CD4-positive, alpha-beta T cell (primary cell): ENCODE results near the gene CAMTA1. TPM values are rescaled to one million over a fixed set of nuclear protein-coding genes. Genes with fewer than 3 reads are reported as not detected.

Source experiments
- ATAC-seq: fragments of 200-7000 bp; cut with Tn5 transposase; one replicate; pipeline ENCODE4 v1.10.0; 2022; ENCODE audit warnings: mild to moderate bottlenecking; ENCODE audit not compliant: poor library complexity
- CTCF ChIA-PET: fragments of 350-600 bp; sonication (Branson Sonifier 250); formaldehyde crosslinking; loops from one replicate; lab custom pipeline; 2021; ENCODE audit warnings: antibody characterized with exemption, inconsistent platforms; lab: Charles Lee
- POLR2A ChIA-PET: fragments of 350-600 bp; sonication (Branson Sonifier 250); formaldehyde crosslinking; loops from one replicate; lab custom pipeline; 2021; ENCODE audit warnings: antibody characterized with exemption, inconsistent platforms; lab: Charles Lee
- DNase-seq, 14 experiments: peaks; one replicate each; pipeline ENCODE4 v3.0.0-alpha.2; 2013 to 2020; ENCODE audit warnings: mixed read lengths in 2 of 14
- H3K27ac ChIP-seq, 2 donors: one replicate each; pipeline versions ENCODE4 v1.5.1 to v1.7.0; 2013; ENCODE audit warnings: low read length in 2 of 2, low read depth in 1 of 2, mild to moderate bottlenecking in 1 of 2
- H3K27me3 ChIP-seq, 2 experiments: 1 replicate in 1 of 2; 2 replicates in 1 of 2; pipeline versions ENCODE4 v1.6.1 to v1.7.0; 2013; ENCODE audit warnings: low read length in 2 of 2, control low read depth in 1 of 2, mild to moderate bottlenecking in 1 of 2, moderate library complexity in 1 of 2; ENCODE audit not compliant: insufficient read depth in 2 of 2, control insufficient read depth in 1 of 2
- H3K36me3 ChIP-seq: one replicate; pipeline ENCODE4 v1.6.1; 2013; ENCODE audit warnings: low read length, control low read depth; ENCODE audit not compliant: insufficient read depth
- H3K4me1 ChIP-seq: one replicate; pipeline ENCODE4 v1.6.1; 2013; ENCODE audit warnings: low read length, control low read depth; ENCODE audit not compliant: insufficient read depth
- H3K4me3 ChIP-seq: one replicate; pipeline ENCODE4 v1.5.1; 2013; ENCODE audit warnings: mild to moderate bottlenecking, low read length, moderate library complexity
- H3K9me3 ChIP-seq, 2 experiments: 1 replicate in 1 of 2; 2 replicates in 1 of 2; pipeline versions ENCODE4 v1.6.1 to v1.7.0; 2013; ENCODE audit warnings: low read length in 2 of 2, mild to moderate bottlenecking in 2 of 2, control low read depth in 1 of 2, moderate library complexity in 1 of 2; ENCODE audit not compliant: control insufficient read depth in 1 of 2, insufficient read depth in 1 of 2
- H3K27ac Mint-ChIP-seq: one replicate; pipeline ENCODE4 v1.8.0; 2020; ENCODE audit warnings: mixed read lengths
- H3K27me3 Mint-ChIP-seq: one replicate; pipeline ENCODE4 v1.8.0; 2021; ENCODE audit warnings: mixed read lengths
- H3K36me3 Mint-ChIP-seq: one replicate; pipeline ENCODE4 v1.8.0; 2021; ENCODE audit warnings: low read depth, mixed read lengths
- H3K4me1 Mint-ChIP-seq: one replicate; pipeline ENCODE4 v1.8.0; 2021; ENCODE audit warnings: low read depth, mixed read lengths
- H3K4me3 Mint-ChIP-seq: one replicate; pipeline ENCODE4 v1.8.0; 2020; ENCODE audit warnings: mild to moderate bottlenecking, mixed read lengths
- H3K9me3 Mint-ChIP-seq: one replicate; pipeline ENCODE4 v1.8.0; 2020; ENCODE audit warnings: mixed read lengths
- intact Hi-C, 2 experiments: fragments of 100-400 bp; cut with DNase I in 1 of 2; cut with micrococcal nuclease in 1 of 2; formaldehyde crosslinking; loops; one replicate each; pipeline versions ENCODE4 v1.15.1 to v1.9.0; 2023 to 2025; cut with DNase I, micrococcal nuclease
- total RNA-seq, 174 experiments: library from RNA in 2 of 174; stranded (reverse) in 2 of 174; gene quantifications; one replicate each; pipeline ENCODE4 v1.2.3 and lab custom pipeline; 2021 to 2026
- TF ChIP-seq, protein P1 (sequence below): fragments of 200-600 bp; IDR thresholded peaks from one replicate; pipeline ENCODE4 v1.8.0; 2022; ENCODE audit warnings: antibody characterized with exemption, mild to moderate bottlenecking

The CAMTA1 gene
- total RNA-seq, 2 experiments from 2014 or later, result 38.6 to 39.3 TPM

GRCh38 chr1:7331926-7332535, 546.8 kb downstream of the CAMTA1 start:
- Histone ChIP-seq H3K27me3 (peaks cover 0 to 4% of the 10 kb centered on the region in 2 experiments), H3K36me3 (no peaks in the 10 kb centered on the region), H3K4me1 (no peaks in the 10 kb centered on the region), H3K9me3 (peaks cover 0 to 8% of the 10 kb centered on the region in 2 experiments), H3K27ac (no peak overlapping the region), H3K4me3 (no peak overlapping the region)
- ChIA-PET CTCF (no interaction called here), POLR2A (no interaction called here)
- DNase-seq (no peak), ATAC-seq (no peak)
- peaks cover 33% of the 10 kb centered on the region for H3K27me3 Mint-ChIP-seq
- H3K4me1 Mint-ChIP-seq, result no peaks in the 10 kb centered on the region
- H3K27ac Mint-ChIP-seq, result no peak overlapping the region
- H3K9me3 Mint-ChIP-seq, result peaks cover 2% of the 10 kb centered on the region
- H3K36me3 Mint-ChIP-seq, result no peaks in the 10 kb centered on the region
- H3K4me3 Mint-ChIP-seq, result no peak overlapping the region
- TF ChIP-seq, protein P1, sequence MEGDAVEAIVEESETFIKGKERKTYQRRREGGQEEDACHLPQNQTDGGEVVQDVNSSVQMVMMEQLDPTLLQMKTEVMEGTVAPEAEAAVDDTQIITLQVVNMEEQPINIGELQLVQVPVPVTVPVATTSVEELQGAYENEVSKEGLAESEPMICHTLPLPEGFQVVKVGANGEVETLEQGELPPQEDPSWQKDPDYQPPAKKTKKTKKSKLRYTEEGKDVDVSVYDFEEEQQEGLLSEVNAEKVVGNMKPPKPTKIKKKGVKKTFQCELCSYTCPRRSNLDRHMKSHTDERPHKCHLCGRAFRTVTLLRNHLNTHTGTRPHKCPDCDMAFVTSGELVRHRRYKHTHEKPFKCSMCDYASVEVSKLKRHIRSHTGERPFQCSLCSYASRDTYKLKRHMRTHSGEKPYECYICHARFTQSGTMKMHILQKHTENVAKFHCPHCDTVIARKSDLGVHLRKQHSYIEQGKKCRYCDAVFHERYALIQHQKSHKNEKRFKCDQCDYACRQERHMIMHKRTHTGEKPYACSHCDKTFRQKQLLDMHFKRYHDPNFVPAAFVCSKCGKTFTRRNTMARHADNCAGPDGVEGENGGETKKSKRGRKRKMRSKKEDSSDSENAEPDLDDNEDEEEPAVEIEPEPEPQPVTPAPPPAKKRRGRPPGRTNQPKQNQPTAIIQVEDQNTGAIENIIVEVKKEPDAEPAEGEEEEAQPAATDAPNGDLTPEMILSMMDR, result no peak
- intact Hi-C loops, result no loop called here

- Mint-ChIP-seq H3K27ac (no peak overlapping the region), H3K9me3 (no peaks in the 10 kb centered on the region), H3K4me1 (no peaks in the 10 kb centered on the region), H3K27me3 (peaks cover 33% of the 10 kb centered on the region), H3K4me3 (no peak overlapping the region), H3K36me3 (no peaks in the 10 kb centered on the region)
- TF ChIP-seq, protein P1, result no peak
- no peaks in the 10 kb centered on the region for H3K36me3 ChIP-seq
- H3K4me3 ChIP-seq, result no peak overlapping the region
- intact Hi-C loops, result no loop called here
- H3K9me3 ChIP-seq, result peaks cover 0 to 6% of the 10 kb centered on the region in 2 experiments
- POLR2A ChIA-PET, result no interaction called here
- no peak for DNase-seq
- H3K4me1 ChIP-seq, result no peaks in the 10 kb centered on the region
- peaks cover 0 to 4% of the 10 kb centered on the region in 2 experiments for H3K27me3 ChIP-seq
- H3K27ac ChIP-seq, result no peak overlapping the region
- ATAC-seq, result no peak
- CTCF ChIA-PET, result no interaction called here
Observed at GRCh38 chr1:7333094-7333493, 547.8 kb downstream of the CAMTA1 start.

GRCh38 chr1:7333620-7334019, 548.4 kb downstream of the CAMTA1 start:
- Histone ChIP-seq H3K36me3 (no peaks in the 10 kb centered on the region), H3K9me3 (peaks cover 0 to 4% of the 10 kb centered on the region in 2 experiments), H3K4me1 (no peaks in the 10 kb centered on the region), H3K27ac (no peak overlapping the region), H3K27me3 (peaks cover 0 to 4% of the 10 kb centered on the region in 2 experiments), H3K4me3 (no peak overlapping the region)
- ATAC-seq (no peak), DNase-seq (no peak)
- peaks cover 33% of the 10 kb centered on the region for H3K27me3 Mint-ChIP-seq
- ChIA-PET CTCF (no interaction called here), POLR2A (no interaction called here)
- H3K9me3 Mint-ChIP-seq, result peaks cover 2% of the 10 kb centered on the region
- H3K27ac Mint-ChIP-seq, result no peak overlapping the region
- H3K36me3 Mint-ChIP-seq, result no peaks in the 10 kb centered on the region
- TF ChIP-seq, protein P1, result no peak
- no peaks in the 10 kb centered on the region for H3K4me1 Mint-ChIP-seq
- intact Hi-C loops, result no loop called here
- no peak overlapping the region for H3K4me3 Mint-ChIP-seq
